Activated B cell treated with CpG ODN at 0.5 μM for 24 hours (primary cell): Measurements from ENCODE around the gene ALPI. TPM values are rescaled to one million over a fixed set of nuclear protein-coding genes. Genes with fewer than 3 reads are reported as not detected.

ENCODE experiments used
- ATAC-seq: fragments of 200-7000 bp; cut with Tn5 transposase; one replicate; pipeline ENCODE4 v1.10.0; 2021; ENCODE audit warnings: low read depth, mild to moderate bottlenecking, moderate library complexity
- CTCF ChIA-PET: fragments of 350-600 bp; sonication (Branson Sonifier 250); formaldehyde crosslinking; loops from one replicate; lab custom pipeline; 2021; ENCODE audit warnings: antibody characterized with exemption; lab: Charles Lee
- POLR2A ChIA-PET: fragments of 350-600 bp; sonication (Branson Sonifier 250); formaldehyde crosslinking; loops from one replicate; lab custom pipeline; 2021; ENCODE audit warnings: antibody characterized with exemption; lab: Charles Lee
- DNase-seq: peaks from one replicate; pipeline ENCODE4 v3.0.0; 2022
- H3K27ac Mint-ChIP-seq: one replicate; pipeline ENCODE4 v1.8.0; 2020; ENCODE audit warnings: mixed read lengths
- H3K27me3 Mint-ChIP-seq: one replicate; pipeline ENCODE4 v1.8.0; 2021; ENCODE audit warnings: mixed read lengths
- H3K36me3 Mint-ChIP-seq: one replicate; pipeline ENCODE4 v1.8.0; 2021; ENCODE audit warnings: low read depth, mixed read lengths
- H3K4me1 Mint-ChIP-seq: one replicate; pipeline ENCODE4 v1.8.0; 2021; ENCODE audit warnings: mixed read lengths
- H3K4me3 Mint-ChIP-seq: one replicate; pipeline ENCODE4 v1.8.0; 2020; ENCODE audit warnings: mild to moderate bottlenecking, mixed read lengths
- H3K9me3 Mint-ChIP-seq: one replicate; pipeline ENCODE4 v1.8.0; 2020; ENCODE audit warnings: mixed read lengths
- CTCF ChIP-seq: fragments of 200-600 bp; IDR thresholded peaks from one replicate; pipeline ENCODE4 v1.8.0; 2022; ENCODE audit warnings: antibody characterized with exemption, mild to moderate bottlenecking
- intact Hi-C: fragments of 100-400 bp; cut with micrococcal nuclease; formaldehyde crosslinking; loops from one replicate; pipeline ENCODE4 v1.15.1; 2024
- total RNA-seq: library from RNA; stranded (reverse); gene quantifications from 2 replicates; pipeline ENCODE4 v1.2.3, GENCODE V29; 2022

ALPI gene
- total RNA-seq, 1 donor from 2014 or later: not detected

- no peak for ATAC-seq
- Mint-ChIP-seq H3K4me3 (no peak overlapping the region), H3K27ac (no peak overlapping the region), H3K9me3 (no peaks in the 10 kb centered on the region), H3K27me3 (peaks cover 10% of the 10 kb centered on the region), H3K4me1 (no peaks in the 10 kb centered on the region), H3K36me3 (no peaks in the 10 kb centered on the region)
- TF ChIP-seq CTCF: no peak
- intact Hi-C loops: no loop called here
- POLR2A ChIA-PET: no interaction called here
- CTCF ChIA-PET: no interaction called here
- no peak for DNase-seq
These were observed 1.3 kb upstream of the ALPI start for GRCh38 chr2:232454630-232455029.

GRCh38 chr2:232456296-232457120 is 555 bp downstream of the ALPI start:
- TF ChIP-seq CTCF: no peak
- intact Hi-C loops: no loop called here
- DNase-seq (no peak), ATAC-seq (no peak)
- no peak overlapping the region for H3K27ac Mint-ChIP-seq
- no peak overlapping the region for H3K4me3 Mint-ChIP-seq
- H3K9me3 Mint-ChIP-seq: no peaks in the 10 kb centered on the region
- ChIA-PET POLR2A (no interaction called here), CTCF (no interaction called here)
- peaks cover 13% of the 10 kb centered on the region for H3K27me3 Mint-ChIP-seq
- no peaks in the 10 kb centered on the region for H3K4me1 Mint-ChIP-seq
- H3K36me3 Mint-ChIP-seq: no peaks in the 10 kb centered on the region

GRCh38 chr2:232457121-232458011 is 1.4 kb downstream of the ALPI start:
- peaks cover 13% of the 10 kb centered on the region for H3K27me3 Mint-ChIP-seq
- DNase-seq (no peak), ATAC-seq (no peak)
- H3K36me3 Mint-ChIP-seq: no peaks in the 10 kb centered on the region
- H3K4me1 Mint-ChIP-seq: no peaks in the 10 kb centered on the region
- intact Hi-C loops: no loop called here
- H3K27ac Mint-ChIP-seq: no peak overlapping the region
- CTCF ChIA-PET: no interaction called here
- TF ChIP-seq CTCF: no peak
- POLR2A ChIA-PET: no interaction called here
- no peaks in the 10 kb centered on the region for H3K9me3 Mint-ChIP-seq
- no peak overlapping the region for H3K4me3 Mint-ChIP-seq

GRCh38 chr2:232458051-232458660 is 2.2 kb downstream of the ALPI start:
- intact Hi-C loops: no loop called here
- Mint-ChIP-seq H3K9me3 (no peaks in the 10 kb centered on the region), H3K27ac (no peak overlapping the region), H3K27me3 (peaks cover 13% of the 10 kb centered on the region), H3K4me1 (no peaks in the 10 kb centered on the region), H3K36me3 (no peaks in the 10 kb centered on the region), H3K4me3 (no peak overlapping the region)
- CTCF ChIA-PET: no interaction called here
- ATAC-seq (no peak), DNase-seq (no peak)
- POLR2A ChIA-PET: no interaction called here
- no peak for TF ChIP-seq CTCF
